Skeletal muscle tissue (tissue), 4 donors: ENCODE data around the gene NRP1. TPM values are rescaled to one million over a fixed set of nuclear protein-coding genes. Genes with fewer than 3 reads are reported as not detected.

Experiments
- H3K27ac ChIP-seq: one replicate; pipeline ENCODE4 v1.7.0; 2013; ENCODE audit warnings: mild to moderate bottlenecking, low read depth, low read length, inconsistent platforms
- H3K27me3 ChIP-seq, 3 donors: one replicate each; pipeline ENCODE4 v1.7.0; 2013; ENCODE audit warnings: low read length in 3 of 3; ENCODE audit not compliant: control insufficient read depth in 3 of 3, insufficient read depth in 3 of 3
- H3K36me3 ChIP-seq, 3 donors: one replicate each; pipeline ENCODE4 v1.7.0; 2013; ENCODE audit warnings: low read length in 3 of 3; ENCODE audit not compliant: control insufficient read depth in 3 of 3, insufficient read depth in 3 of 3
- H3K4me1 ChIP-seq, 3 donors: one replicate each; pipeline ENCODE4 v1.7.0; 2013; ENCODE audit warnings: low read length in 3 of 3, mild to moderate bottlenecking in 3 of 3; ENCODE audit not compliant: control insufficient read depth in 3 of 3, insufficient read depth in 3 of 3
- H3K4me3 ChIP-seq, 3 donors: one replicate each; pipeline ENCODE4 v1.7.0; 2013; ENCODE audit warnings: low read length in 3 of 3
- H3K9ac ChIP-seq, 3 donors: one replicate each; pipeline ENCODE4 v1.7.0; 2013; ENCODE audit warnings: low read length in 3 of 3, mild to moderate bottlenecking in 3 of 3, moderate library complexity in 2 of 3, low read depth in 1 of 3
- H3K9me3 ChIP-seq, 3 donors: one replicate each; pipeline ENCODE4 v1.7.0; 2013; ENCODE audit warnings: low read length in 3 of 3; ENCODE audit not compliant: control insufficient read depth in 3 of 3
- total RNA-seq: library from RNA; depleted of rRNA; stranded (reverse); fragments of >200 nt; gene quantifications from one replicate; pipeline ENCODE4 v1.2.3, GENCODE V29; 2014
- donor health status: Osteomylitis.

The NRP1 gene
- total RNA-seq, 1 donor from 2014 or later, result 120 TPM

GRCh38 chr10:33335801-33336581, 1.5 kb upstream of the NRP1 start:
- H3K4me1 ChIP-seq, result peaks cover 9 to 25% (median 20%) of the 10 kb centered on the region in 3 donors
- no peaks in the 10 kb centered on the region for H3K27me3 ChIP-seq
- H3K9ac ChIP-seq, result peak overlapping the region; percentile 71 to 95 (median 89)
- H3K4me3 ChIP-seq, result peak overlapping the region; percentile 80 to 97 (median 87)
- no peaks in the 10 kb centered on the region for H3K9me3 ChIP-seq
- H3K36me3 ChIP-seq, result no peaks in the 10 kb centered on the region
- peak overlapping the region; percentile 79 for H3K27ac ChIP-seq

- H3K4me3 ChIP-seq, result peak overlapping the region; percentile 80 to 97 (median 87)
- no peaks in the 10 kb centered on the region for H3K27me3 ChIP-seq
- H3K36me3 ChIP-seq, result no peaks in the 10 kb centered on the region
- peak overlapping the region; percentile 71 to 95 (median 89) for H3K9ac ChIP-seq
- H3K4me1 ChIP-seq, result peaks cover 9 to 30% (median 25%) of the 10 kb centered on the region in 3 donors
- no peaks in the 10 kb centered on the region for H3K9me3 ChIP-seq
- peak overlapping the region; percentile 79 for H3K27ac ChIP-seq
Measured at GRCh38 chr10:33335551-33335800, 1.0 kb upstream of the NRP1 start.

DNA sequence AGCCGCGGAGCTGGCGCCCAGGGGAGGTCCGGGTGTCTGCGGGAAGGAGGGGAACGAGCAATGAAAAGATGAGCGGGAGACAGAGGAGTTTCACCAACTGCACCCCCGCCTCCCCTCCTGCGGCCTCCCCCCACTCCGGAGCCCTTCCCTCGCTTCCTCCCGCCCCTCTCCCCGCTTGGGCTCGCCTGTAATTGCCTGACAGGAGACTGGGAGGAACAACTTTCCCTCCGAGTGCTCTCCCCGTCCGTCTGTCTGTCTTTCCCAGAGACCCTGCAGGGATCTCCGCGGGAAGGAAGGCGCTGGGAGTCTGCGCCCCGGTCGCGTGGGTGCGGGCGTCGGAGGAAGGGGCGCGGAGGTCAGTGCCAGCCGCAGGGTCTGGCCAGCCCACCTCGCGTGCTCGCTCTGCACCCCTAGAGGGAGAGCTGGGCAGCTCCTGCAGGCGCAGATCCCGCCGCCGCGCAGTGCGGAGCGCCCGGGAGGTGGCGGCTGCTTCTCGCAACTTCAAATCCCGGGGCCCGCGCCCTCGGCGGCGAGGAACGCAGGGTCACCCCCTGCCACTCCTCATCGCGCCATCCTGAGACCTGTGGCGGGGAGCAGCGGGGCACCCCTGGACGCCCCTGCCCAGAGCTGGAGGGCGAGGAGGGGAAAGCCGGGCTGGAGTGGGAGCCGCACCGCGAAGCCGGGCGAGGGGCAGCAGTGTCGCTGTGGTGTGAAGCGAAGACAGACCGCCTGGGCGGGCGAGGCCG, 511 bp upstream of the NRP1 start:
- Histone ChIP-seq H3K36me3 (no peaks in the 10 kb centered on the region), H3K4me1 (peaks cover 9 to 31% (median 25%) of the 10 kb centered on the region in 3 donors), H3K9ac (peak overlapping the region; percentile 71 to 95 (median 89)), H3K4me3 (peak overlapping the region; percentile 80 to 97 (median 87)), H3K27ac (peak overlapping the region; percentile 79), H3K27me3 (no peaks in the 10 kb centered on the region), H3K9me3 (no peaks in the 10 kb centered on the region)

- no peaks in the 10 kb centered on the region for H3K9me3 ChIP-seq
- H3K9ac ChIP-seq, result peak overlapping the region; percentile 85 to 96 (median 96)
- H3K27me3 ChIP-seq, result no peaks in the 10 kb centered on the region
- peak overlapping the region; percentile 80 to 97 (median 87) for H3K4me3 ChIP-seq
- peaks cover 9 to 38% (median 27%) of the 10 kb centered on the region in 3 donors for H3K4me1 ChIP-seq
- H3K36me3 ChIP-seq, result peaks cover 2 to 8% (median 4%) of the 10 kb centered on the region in 3 donors
- H3K27ac ChIP-seq, result peak overlapping the region; percentile 93
Measured at GRCh38 chr10:33333260-33334101, 986 bp downstream of the NRP1 start.

- Histone ChIP-seq H3K4me1 (peaks cover 11 to 42% (median 33%) of the 10 kb centered on the region in 3 donors), H3K9me3 (no peaks in the 10 kb centered on the region), H3K4me3 (peak overlapping the region; percentile 80 to 97 (median 87)), H3K27me3 (no peaks in the 10 kb centered on the region), H3K27ac (peak overlapping the region; percentile 93), H3K9ac (peak overlapping the region; percentile 85 to 96 (median 96)), H3K36me3 (peaks cover 4 to 12% (median 5%) of the 10 kb centered on the region in 3 donors)
Measured at GRCh38 chr10:33332183-33333065, 2.0 kb downstream of the NRP1 start.

- Histone ChIP-seq H3K9ac (peak overlapping the region in 2 of 3 donors; percentile 96), H3K4me1 (peaks cover 14 to 48% (median 35%) of the 10 kb centered on the region in 3 donors), H3K36me3 (peaks cover 4 to 12% (median 5%) of the 10 kb centered on the region in 3 donors), H3K27me3 (no peaks in the 10 kb centered on the region), H3K9me3 (no peaks in the 10 kb centered on the region), H3K27ac (peak overlapping the region; percentile 19), H3K4me3 (peak overlapping the region; percentile 80 to 97 (median 87))
Measured at GRCh38 chr10:33331379-33331694, 3.1 kb downstream of the NRP1 start.

GRCh38 chr10:33330543-33331378, 3.7 kb downstream of the NRP1 start:
- Histone ChIP-seq H3K27me3 (no peaks in the 10 kb centered on the region), H3K27ac (peak overlapping the region; percentile 19), H3K9ac (peak overlapping the region; percentile 23 to 96 (median 24)), H3K4me1 (peaks cover 20 to 52% (median 36%) of the 10 kb centered on the region in 3 donors), H3K9me3 (no peaks in the 10 kb centered on the region), H3K36me3 (peaks cover 4 to 12% (median 5%) of the 10 kb centered on the region in 3 donors), H3K4me3 (peak overlapping the region; percentile 80 to 97 (median 87))

DNA sequence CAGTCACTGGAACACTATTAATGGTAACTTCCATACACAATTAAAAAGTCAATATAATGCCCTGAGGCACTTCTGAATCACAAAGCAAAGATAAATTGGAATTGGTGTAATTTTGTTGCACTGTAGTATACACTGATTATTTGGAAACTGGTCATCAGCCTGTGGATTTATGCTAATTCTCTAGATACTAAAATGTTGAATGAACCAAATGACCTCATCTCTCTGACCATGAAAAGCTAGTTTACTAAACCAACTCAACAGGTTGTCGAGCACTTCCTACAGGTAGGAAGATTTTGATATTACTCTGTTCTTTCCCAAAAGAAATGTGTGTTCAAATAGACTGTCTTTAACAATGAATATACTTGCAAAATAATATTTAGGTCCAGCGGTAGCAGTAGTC, 5.3 kb downstream of the NRP1 start:
- Histone ChIP-seq H3K4me1 (peaks cover 20 to 59% (median 33%) of the 10 kb centered on the region in 3 donors), H3K9me3 (no peaks in the 10 kb centered on the region), H3K4me3 (peak overlapping the region in 1 of 3 donors; percentile 34), H3K9ac (no peak overlapping the region), H3K27me3 (no peaks in the 10 kb centered on the region), H3K27ac (no peak overlapping the region), H3K36me3 (peaks cover 4 to 12% (median 5%) of the 10 kb centered on the region in 3 donors)
